Measurements from ENCODE around the gene ATP6V0A1. TPM values are rescaled to one million over a fixed set of nuclear protein-coding genes. Genes with fewer than 3 reads are reported as not detected.

Gene ATP6V0A1
- total and polyA plus RNA-seq, 2 of the 4 experiments (the other 2 are of a cell fraction), result 18.8 to 34.0 TPM

DNA sequence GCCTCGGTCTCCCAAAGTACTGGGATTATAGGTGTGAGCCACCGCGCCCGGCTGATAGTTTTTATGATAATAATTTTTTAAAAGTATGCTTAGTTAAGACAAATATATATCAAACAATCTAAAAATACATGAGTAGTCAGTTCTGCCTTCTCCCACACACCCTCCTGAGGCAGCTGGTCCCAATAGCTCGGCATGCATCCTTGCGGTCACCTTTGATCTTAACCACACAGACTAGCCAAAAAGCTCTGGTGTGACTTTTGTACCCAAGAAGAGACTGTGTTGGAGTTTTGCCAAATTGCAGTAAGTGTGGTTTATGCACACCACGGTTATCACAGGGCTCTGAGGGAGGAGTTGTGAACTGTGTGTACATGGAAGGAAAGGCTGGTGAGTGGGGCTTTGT lies 25.6 kb downstream of the ATP6V0A1 start:
- Histone ChIP-seq H2BK15ac (ENCODE audit: low read depth, low read length) (no peak overlapping the region; the same call in 2 of the 3 replicates), H3K9me3 (ENCODE audit: control insufficient read depth, insufficient read depth, low read length) (no peaks in the 10 kb centered on the region), H3K4me3 (ENCODE audit: insufficient read depth, low read depth, low read length) (no peak overlapping the region), H2BK20ac (ENCODE audit: low read depth, low read length) (no peak overlapping the region), H3K79me1 (ENCODE audit: low read depth in 1 of 2, low read length in 2 of 2) (peaks cover 0 to 12% of the 10 kb centered on the region in 2 experiments; a peak in 3 of 4 replicates), H3K14ac (replicated peaks; ENCODE audit: low read depth, low read length) (no peak overlapping the region), H3K27ac (ENCODE audit: insufficient read depth, low read length) (no peak overlapping the region), H2BK5ac (ENCODE audit: low read depth, low read length, poor library complexity, severe bottlenecking) (no peak overlapping the region), H3K9me1 (ENCODE audit: insufficient read depth, low read length) (0 out of 2 replicates have a peak, but pooled peaks cover 3% of the 10 kb centered on the region), H3K9ac (ENCODE audit: low read depth, low read length) (no peak overlapping the region), H3K56ac (ENCODE audit: extremely low read depth, insufficient read depth, low read length) (no peak overlapping the region), H3K4me1 (ENCODE audit: control insufficient read depth, insufficient read depth, low read length) (peaks cover 2% of the 10 kb centered on the region; the same call in 1 of the 2 replicates), H2AK9ac (replicated peaks; ENCODE audit: low read depth, low read length, poor library complexity) (no peak overlapping the region), H3K4me2 (ENCODE audit: low read depth, low read length) (no peak overlapping the region), H4K8ac (ENCODE audit: low read depth in 2 of 2, low read length in 2 of 2) (peak overlapping the region in 1 of 2 experiments; percentile 9; a peak in 1 of 4 replicates), H3K36me3 (ENCODE audit: control insufficient read depth, insufficient read depth, low read length) (peaks cover 47% of the 10 kb centered on the region), H3K18ac (ENCODE audit: low read depth, low read length) (no peak overlapping the region), H2AFZ (replicated peaks; ENCODE audit: low read length, poor library complexity) (no peak overlapping the region), H4K20me1 (ENCODE audit: insufficient read depth, low read length) (no peaks in the 10 kb centered on the region), H3K27me3 (ENCODE audit: control insufficient read depth, insufficient read depth, low read length) (no peaks in the 10 kb centered on the region), H2BK120ac (ENCODE audit: low read depth, low read length) (no peak overlapping the region), H3K23ac (ENCODE audit: low read depth, low read length) (no peak overlapping the region), H2AK5ac (ENCODE audit: low read depth, low read length) (no peak overlapping the region; the same call in 1 of the 2 replicates), H4K91ac (ENCODE audit: insufficient read depth, low read depth, low read length) (no peak overlapping the region), H4K5ac (ENCODE audit: low read depth, low read length) (no peak overlapping the region), H3K4ac (ENCODE audit: low read depth, low read length) (no peak overlapping the region)
- CTCF ChIA-PET, result no interaction called here
- DNase-seq (no peak), ATAC-seq (ENCODE audit: low read depth) (no peak)
- no CpG with 5 or more reads among the region's 7 CpGs for WGBS, 2 experiments (ENCODE audit: extremely low coverage in 2 of 2, insufficient read length in 1 of 2)
- BruUV-seq (replicated peaks), result no TSS peak
- TF ChIP-seq, protein P1, sequence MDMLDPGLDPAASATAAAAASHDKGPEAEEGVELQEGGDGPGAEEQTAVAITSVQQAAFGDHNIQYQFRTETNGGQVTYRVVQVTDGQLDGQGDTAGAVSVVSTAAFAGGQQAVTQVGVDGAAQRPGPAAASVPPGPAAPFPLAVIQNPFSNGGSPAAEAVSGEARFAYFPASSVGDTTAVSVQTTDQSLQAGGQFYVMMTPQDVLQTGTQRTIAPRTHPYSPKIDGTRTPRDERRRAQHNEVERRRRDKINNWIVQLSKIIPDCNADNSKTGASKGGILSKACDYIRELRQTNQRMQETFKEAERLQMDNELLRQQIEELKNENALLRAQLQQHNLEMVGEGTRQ (IDR thresholded peaks at IDR 0.05; ENCODE audit: low read depth, low read length), result no peak
- TF ChIP-seq MAZ (IDR thresholded peaks at IDR 0.05; ENCODE audit: borderline replicate concordance, low read depth, low read length) (no peak), SMC3 (IDR thresholded peaks at IDR 0.05; ENCODE audit: low read depth, low read length) (no peak), FOS (IDR thresholded peaks at IDR 0.05; ENCODE audit: low read depth, low read length) (no peak), MXI1 (IDR thresholded peaks at IDR 0.05; ENCODE audit: borderline replicate concordance, low read depth, low read length) (no peak), RFX5 (IDR thresholded peaks at IDR 0.05; ENCODE audit: low read depth, low read length) (no peak), POLR2A (IDR thresholded peaks at IDR 0.05; ENCODE audit: low read depth, low read length) (no peak), NFE2L2 (IDR thresholded peaks at IDR 0.05; ENCODE audit: low read depth, low read length) (no peak), MAFK (IDR thresholded peaks at IDR 0.05; ENCODE audit: low read depth, low read length) (no peak), CEBPB (IDR thresholded peaks at IDR 0.05; ENCODE audit: low read depth, low read length) (no peak)
- intact Hi-C loops (cut with micrococcal nuclease), result no loop called here
- dilution Hi-C loops (cut with HindIII; ENCODE audit: low sequenced_read_pairs, unreplicated experiment), result no loop called here
- in situ Hi-C loops (cut with MboI; ENCODE audit: low sequenced_read_pairs), result no loop called here
- POLR2A ChIA-PET (ENCODE audit: unreplicated experiment), result no interaction called here

Measured in IMR-90 (cell line).